Central memory CD8-positive, alpha-beta T cell (primary cell): Measurements from ENCODE around the gene ARID1B.

ENCODE experiments used
- ATAC-seq: fragments of 150-1000 bp; cut with Tn5 transposase; replicated peaks from 2 replicates; pipeline ENCODE4 v1.10.0; 2022; ENCODE audit warnings: mild to moderate bottlenecking, moderate FRiP score, moderate number of reproducible peaks; ENCODE audit not compliant: poor library complexity, severe bottlenecking; ENCODE audit errors: extremely low read depth
- DNase-seq, 2 donors: peaks; one replicate each; pipeline ENCODE4 v3.0.0; 2021; ENCODE audit warnings: low spot score in 2 of 2
- H3K27ac Mint-ChIP-seq: one replicate; pipeline ENCODE4 v1.8.0; 2022; ENCODE audit warnings: low read depth, mild to moderate bottlenecking, moderate library complexity, mixed read lengths
- H3K27me3 Mint-ChIP-seq: one replicate; pipeline ENCODE4 v1.8.0; 2022; ENCODE audit warnings: mixed read lengths
- H3K36me3 Mint-ChIP-seq: one replicate; pipeline ENCODE4 v1.8.0; 2022; ENCODE audit warnings: mild to moderate bottlenecking, moderate library complexity, mixed read lengths; ENCODE audit not compliant: insufficient read depth
- H3K4me1 Mint-ChIP-seq: one replicate; pipeline ENCODE4 v1.8.0; 2022; ENCODE audit warnings: mixed read lengths
- H3K4me3 Mint-ChIP-seq: one replicate; pipeline ENCODE4 v1.8.0; 2022; ENCODE audit warnings: mild to moderate bottlenecking, moderate library complexity, mixed read lengths
- H3K9me3 Mint-ChIP-seq: one replicate; pipeline ENCODE4 v1.8.0; 2022; ENCODE audit warnings: mixed read lengths

The ARID1B gene

GRCh38 chr6:156844089-156844488, 66.9 kb downstream of the ARID1B start:
- Mint-ChIP-seq H3K27ac (peak overlapping the region; percentile 23), H3K4me3 (no peak overlapping the region)
- no peak for ATAC-seq

GRCh38 chr6:156845454-156846155, 68.4 kb downstream of the ARID1B start:
- Mint-ChIP-seq H3K9me3 (no peaks in the 10 kb centered on the region), H3K4me1 (peaks cover 94% of the 10 kb centered on the region), H3K36me3 (peaks cover 8% of the 10 kb centered on the region), H3K27me3 (no peaks in the 10 kb centered on the region), H3K4me3 (peak overlapping the region; percentile 1), H3K27ac (peak overlapping the region; percentile 20)
- no peak for ATAC-seq
- DNase-seq = no peak

More at GRCh38 chr6:156844089-156844488, 66.9 kb downstream of the ARID1B start:
- Mint-ChIP-seq H3K9me3 (no peaks in the 10 kb centered on the region), H3K4me1 (peaks cover 96% of the 10 kb centered on the region), H3K27me3 (no peaks in the 10 kb centered on the region), H3K36me3 (peaks cover 9% of the 10 kb centered on the region)
- no peak for DNase-seq

GRCh38 chr6:156846845-156847599, 69.8 kb downstream of the ARID1B start:
- Mint-ChIP-seq H3K36me3 (peaks cover 7% of the 10 kb centered on the region), H3K27ac (peak overlapping the region; percentile 74), H3K9me3 (no peaks in the 10 kb centered on the region), H3K4me1 (peaks cover 90% of the 10 kb centered on the region), H3K27me3 (no peaks in the 10 kb centered on the region), H3K4me3 (peak overlapping the region; percentile 5)
- ATAC-seq = no peak
- no peak for DNase-seq

GRCh38 chr6:156848123-156848522, 70.9 kb downstream of the ARID1B start:
- no peak for DNase-seq
- no peak for ATAC-seq
- no peaks in the 10 kb centered on the region for H3K9me3 Mint-ChIP-seq
- H3K27me3 Mint-ChIP-seq = no peaks in the 10 kb centered on the region
- peaks cover 84% of the 10 kb centered on the region for H3K4me1 Mint-ChIP-seq
- peaks cover 4% of the 10 kb centered on the region for H3K36me3 Mint-ChIP-seq
- H3K4me3 Mint-ChIP-seq = no peak overlapping the region
- H3K27ac Mint-ChIP-seq = no peak overlapping the region

GRCh38 chr6:156848533-156848932, 71.4 kb downstream of the ARID1B start:
- DNase-seq = no peak
- Mint-ChIP-seq H3K4me1 (peaks cover 84% of the 10 kb centered on the region), H3K4me3 (no peak overlapping the region), H3K9me3 (no peaks in the 10 kb centered on the region), H3K36me3 (peaks cover 4% of the 10 kb centered on the region), H3K27ac (no peak overlapping the region), H3K27me3 (no peaks in the 10 kb centered on the region)
- no peak for ATAC-seq

GRCh38 chr6:156849806-156850205, 72.6 kb downstream of the ARID1B start:
- Mint-ChIP-seq H3K4me3 (no peak overlapping the region), H3K4me1 (peaks cover 84% of the 10 kb centered on the region), H3K9me3 (no peaks in the 10 kb centered on the region), H3K27me3 (no peaks in the 10 kb centered on the region), H3K36me3 (no peaks in the 10 kb centered on the region), H3K27ac (no peak overlapping the region)
- DNase-seq = no peak
- no peak for ATAC-seq

GRCh38 chr6:156850353-156850752, 73.2 kb downstream of the ARID1B start:
- no peaks in the 10 kb centered on the region for H3K27me3 Mint-ChIP-seq
- ATAC-seq (no peak), DNase-seq (no peak)
- no peaks in the 10 kb centered on the region for H3K9me3 Mint-ChIP-seq
- no peak overlapping the region for H3K27ac Mint-ChIP-seq
- no peak overlapping the region for H3K4me3 Mint-ChIP-seq
- no peaks in the 10 kb centered on the region for H3K36me3 Mint-ChIP-seq
- peaks cover 83% of the 10 kb centered on the region for H3K4me1 Mint-ChIP-seq

GRCh38 chr6:156851454-156851921, 74.3 kb downstream of the ARID1B start:
- no peak overlapping the region for H3K4me3 Mint-ChIP-seq
- H3K27me3 Mint-ChIP-seq = no peaks in the 10 kb centered on the region
- peaks cover 85% of the 10 kb centered on the region for H3K4me1 Mint-ChIP-seq
- no peaks in the 10 kb centered on the region for H3K9me3 Mint-ChIP-seq
- no peak overlapping the region for H3K27ac Mint-ChIP-seq
- ATAC-seq = no peak
- DNase-seq = no peak
- peaks cover under 1% of the 10 kb centered on the region for H3K36me3 Mint-ChIP-seq

GRCh38 chr6:156852147-156852857, 75.1 kb downstream of the ARID1B start:
- Mint-ChIP-seq H3K27me3 (no peaks in the 10 kb centered on the region), H3K9me3 (no peaks in the 10 kb centered on the region), H3K27ac (no peak overlapping the region), H3K4me1 (peaks cover 84% of the 10 kb centered on the region), H3K4me3 (no peak overlapping the region), H3K36me3 (peaks cover 2% of the 10 kb centered on the region)
- no peak for ATAC-seq
- DNase-seq = no peak

- ATAC-seq (no peak), DNase-seq (no peak)
- Mint-ChIP-seq H3K36me3 (peaks cover 2% of the 10 kb centered on the region), H3K27me3 (no peaks in the 10 kb centered on the region), H3K9me3 (no peaks in the 10 kb centered on the region), H3K4me1 (peaks cover 84% of the 10 kb centered on the region), H3K4me3 (no peak overlapping the region), H3K27ac (no peak overlapping the region)
Observed at GRCh38 chr6:156852858-156853216, 75.7 kb downstream of the ARID1B start.

- Mint-ChIP-seq H3K36me3 (peaks cover 2% of the 10 kb centered on the region), H3K27ac (no peak overlapping the region), H3K4me3 (no peak overlapping the region), H3K27me3 (no peaks in the 10 kb centered on the region), H3K9me3 (no peaks in the 10 kb centered on the region), H3K4me1 (peaks cover 80% of the 10 kb centered on the region)
- no peak for DNase-seq
- ATAC-seq = no peak
Observed at GRCh38 chr6:156853733-156854132, 76.6 kb downstream of the ARID1B start.

GRCh38 chr6:156854466-156855161, 77.4 kb downstream of the ARID1B start:
- H3K27me3 Mint-ChIP-seq = no peaks in the 10 kb centered on the region
- ATAC-seq (no peak), DNase-seq (no peak)
- H3K4me1 Mint-ChIP-seq = peaks cover 74% of the 10 kb centered on the region
- H3K4me3 Mint-ChIP-seq = no peak overlapping the region
- no peaks in the 10 kb centered on the region for H3K9me3 Mint-ChIP-seq
- H3K36me3 Mint-ChIP-seq = peaks cover 2% of the 10 kb centered on the region
- H3K27ac Mint-ChIP-seq = no peak overlapping the region
